CD14-positive monocyte (primary cell): Measurements from ENCODE around the gene RIPOR3. TPM values are rescaled to one million over a fixed set of nuclear protein-coding genes. Genes with fewer than 3 reads are reported as not detected.
"Not testable (repeated sequence)": the region's sequence is repeated elsewhere in the genome, so short reads cannot be mapped to it uniquely, and the experiment has no call there.

Experiments used
- DNase-seq, 3 donors: peaks; one replicate each; pipeline ENCODE4 v3.0.0-alpha.2; 2011 to 2022
- H2AFZ ChIP-seq: 2 replicates; pipeline ENCODE4 v1.6.0; 2012; ENCODE audit warnings: mild to moderate bottlenecking, low read depth, low read length, inconsistent platforms; ENCODE audit not compliant: insufficient read depth, poor library complexity, severe bottlenecking
- H3K27ac ChIP-seq, 2 donors: 1 replicate in 1 of 2; 2 replicates in 1 of 2; pipeline ENCODE4 v1.5.1; 2012 to 2013; ENCODE audit warnings: low read length in 2 of 2, control low read depth in 1 of 2, inconsistent platforms in 1 of 2, low read depth in 1 of 2, mild to moderate bottlenecking in 1 of 2
- H3K27me3 ChIP-seq, 2 donors: one replicate each; pipeline versions ENCODE4 v1.6.0 to v1.6.1; 2011 to 2013; ENCODE audit warnings: low read length in 2 of 2; ENCODE audit not compliant: control insufficient read depth in 2 of 2, insufficient read depth in 2 of 2
- H3K36me3 ChIP-seq, 2 donors: replicated peaks in 1 of 2; 1 replicate in 1 of 2; 2 replicates in 1 of 2; pipeline versions ENCODE4 v1.5.1 to v1.6.1; 2012 to 2013; ENCODE audit warnings: low read length in 2 of 2, control low read depth in 1 of 2, inconsistent platforms in 1 of 2, mild to moderate bottlenecking in 1 of 2; ENCODE audit not compliant: insufficient read depth in 2 of 2, control insufficient read depth in 1 of 2
- H3K4me1 ChIP-seq, 2 donors: 1 replicate in 1 of 2; 2 replicates in 1 of 2; pipeline versions ENCODE4 v1.5.1 to v1.6.1; 2012 to 2013; ENCODE audit warnings: low read length in 2 of 2, control low read depth in 1 of 2, inconsistent platforms in 1 of 2, mild to moderate bottlenecking in 1 of 2, moderate library complexity in 1 of 2; ENCODE audit not compliant: insufficient read depth in 2 of 2, control insufficient read depth in 1 of 2
- H3K4me2 ChIP-seq: replicated peaks from 2 replicates; pipeline ENCODE3; 2012; ENCODE audit warnings: low read length, moderate library complexity, mild to moderate bottlenecking; ENCODE audit not compliant: poor library complexity, severe bottlenecking; ENCODE audit errors: extremely low read depth
- H3K4me3 ChIP-seq, 3 experiments: fragments of 200-600 bp in 1 of 3; sonication (generic) in 1 of 3; replicated peaks in 1 of 3; 1 replicate in 2 of 3; 2 replicates in 1 of 3; pipeline ENCODE4 v1.5.1; 2011 to 2013; ENCODE audit warnings: low read length in 3 of 3, mild to moderate bottlenecking in 3 of 3, control low read depth in 2 of 3, low read depth in 2 of 3, inconsistent platforms in 1 of 3, moderate library complexity in 1 of 3
- H3K79me2 ChIP-seq: 2 replicates; pipeline ENCODE4 v1.6.0; 2012; ENCODE audit warnings: mild to moderate bottlenecking, control low read depth, inconsistent platforms, low read length, moderate library complexity; ENCODE audit not compliant: insufficient read depth
- H3K9ac ChIP-seq: 2 replicates; pipeline ENCODE4 v1.6.0; 2017; ENCODE audit warnings: low read length, mild to moderate bottlenecking; ENCODE audit not compliant: insufficient read depth, poor library complexity, severe bottlenecking
- H3K9me3 ChIP-seq, 2 donors: replicated peaks in 1 of 2; 1 replicate in 1 of 2; 2 replicates in 1 of 2; pipeline versions ENCODE4 v1.5.1 to v1.6.1; 2012 to 2013; ENCODE audit warnings: low read length in 2 of 2, control low read depth in 1 of 2; ENCODE audit not compliant: control insufficient read depth in 1 of 2, insufficient read depth in 1 of 2
- H4K20me1 ChIP-seq: 2 replicates; pipeline ENCODE4 v1.6.0; 2012; ENCODE audit warnings: mild to moderate bottlenecking, low read length, control low read depth, moderate library complexity; ENCODE audit not compliant: insufficient read depth
- H3K27ac Mint-ChIP-seq, 7 donors: one replicate each; pipeline ENCODE4 v1.8.0; 2020; ENCODE audit warnings: mild to moderate bottlenecking in 7 of 7, mixed read lengths in 7 of 7, moderate library complexity in 6 of 7, inconsistent platforms in 2 of 7
- H3K27me3 Mint-ChIP-seq, 3 donors: one replicate each; pipeline ENCODE4 v1.8.0; 2021 to 2022; ENCODE audit warnings: low read depth in 3 of 3, mild to moderate bottlenecking in 3 of 3, mixed read lengths in 3 of 3, moderate library complexity in 3 of 3, inconsistent platforms in 1 of 3
- H3K36me3 Mint-ChIP-seq, 2 donors: one replicate each; pipeline ENCODE4 v1.8.0; 2020; ENCODE audit warnings: mixed read lengths in 2 of 2, inconsistent platforms in 1 of 2, mild to moderate bottlenecking in 1 of 2
- H3K4me1 Mint-ChIP-seq: one replicate; pipeline ENCODE4 v1.8.0; 2020; ENCODE audit warnings: mild to moderate bottlenecking, mixed read lengths
- H3K4me3 Mint-ChIP-seq, 2 donors: one replicate each; pipeline ENCODE4 v1.8.0; 2020; ENCODE audit warnings: mild to moderate bottlenecking in 2 of 2, mixed read lengths in 2 of 2, moderate library complexity in 1 of 2
- H3K9me3 Mint-ChIP-seq, 7 donors: one replicate each; pipeline ENCODE4 v1.8.0; 2020 to 2022; ENCODE audit warnings: mixed read lengths in 7 of 7, mild to moderate bottlenecking in 6 of 7, moderate library complexity in 6 of 7, inconsistent platforms in 2 of 7
- WGBS: methylation state at CpG from one replicate; pipeline ENCODE4 v1.1.5; 2013; ENCODE audit warnings: missing lambda C conversion rate; ENCODE audit not compliant: insufficient coverage; 5-methylcytosine and 5-hydroxymethylcytosine counted together
- intact Hi-C, 2 donors: fragments of 100-400 bp; cut with micrococcal nuclease; formaldehyde crosslinking; loops; one replicate each; pipeline versions ENCODE4 v1.15.0 to v1.15.1; 2023
- polyA plus RNA-seq, 3 donors: library from polyadenylated mRNA; depleted of rRNA in 1 of 3; unstranded in 2 of 3; stranded (reverse) in 1 of 3; fragments of 300-500 nt in 2 of 3; fragments of >200 nt in 1 of 3; fragmentation: Illumina TruSeq in 2 of 3; gene quantifications; 1 replicate in 2 of 3; 2 replicates in 1 of 3; pipeline ENCODE4 v1.2.3, GENCODE V29; 2012 to 2021
- TF ChIP-seq, protein P1 (sequence below): fragments of 200-600 bp; IDR thresholded peaks from one replicate; pipeline ENCODE4 v1.8.0; 2022; ENCODE audit warnings: antibody characterized with exemption, mild to moderate bottlenecking

RIPOR3 gene
- polyA plus RNA-seq, 3 donors, result not detected

DNA sequence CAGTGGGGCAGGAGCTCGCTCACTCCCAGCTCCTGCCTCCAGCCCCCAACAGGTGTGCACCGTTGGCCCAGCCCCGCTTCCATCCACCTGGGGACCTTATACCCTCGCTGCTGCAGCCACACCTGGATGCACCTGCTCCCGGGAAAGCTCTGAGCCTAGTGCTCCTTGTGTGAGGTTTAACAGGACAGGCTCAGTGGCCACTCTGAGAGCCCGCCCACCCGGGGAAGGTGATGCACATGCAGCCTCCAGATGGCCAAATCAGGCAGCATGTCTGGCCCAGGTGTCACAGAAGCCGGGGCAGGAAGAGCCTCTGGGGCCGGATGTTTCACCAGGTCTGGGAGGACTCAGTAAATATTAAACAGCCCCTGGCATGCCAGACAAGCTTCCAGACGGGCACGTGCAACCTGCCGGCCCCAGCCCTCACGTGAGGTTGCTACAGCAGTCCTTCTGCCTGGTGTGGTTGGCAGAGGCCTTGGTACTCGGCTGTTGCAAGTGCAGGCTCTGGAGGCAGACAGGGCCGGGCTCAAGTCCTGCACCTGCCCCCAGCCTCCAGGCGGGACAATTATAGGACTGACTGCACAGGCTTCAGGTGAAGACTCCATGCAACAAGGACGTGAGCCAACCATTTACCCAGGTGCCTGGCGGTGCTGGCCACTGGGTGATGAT is 66.9 kb downstream of the RIPOR3 start:
- Mint-ChIP-seq H3K27me3 (peaks cover 0 to 8% (median 4%) of the 10 kb centered on the region in 3 donors), H3K4me3 (no peak overlapping the region), H3K9me3 (peaks cover 7 to 19% (median 9%) of the 10 kb centered on the region in 7 donors), H3K36me3 (no peaks in the 10 kb centered on the region), H3K27ac (no peak overlapping the region), H3K4me1 (no peaks in the 10 kb centered on the region)
- H3K27ac ChIP-seq, result no peak overlapping the region
- peaks cover 8 to 11% of the 10 kb centered on the region in 2 donors for H3K9me3 ChIP-seq
- H3K9ac ChIP-seq, result no peak overlapping the region
- H3K27me3 ChIP-seq, result no peaks in the 10 kb centered on the region
- no peaks in the 10 kb centered on the region for H3K4me1 ChIP-seq
- H3K36me3 ChIP-seq, result no peaks in the 10 kb centered on the region
- H2AFZ ChIP-seq, result no peak overlapping the region
- H4K20me1 ChIP-seq, result no peaks in the 10 kb centered on the region
- no peaks in the 10 kb centered on the region for H3K79me2 ChIP-seq
- no peak for DNase-seq
- intact Hi-C loops, result no loop called here
- TF ChIP-seq, protein P1, sequence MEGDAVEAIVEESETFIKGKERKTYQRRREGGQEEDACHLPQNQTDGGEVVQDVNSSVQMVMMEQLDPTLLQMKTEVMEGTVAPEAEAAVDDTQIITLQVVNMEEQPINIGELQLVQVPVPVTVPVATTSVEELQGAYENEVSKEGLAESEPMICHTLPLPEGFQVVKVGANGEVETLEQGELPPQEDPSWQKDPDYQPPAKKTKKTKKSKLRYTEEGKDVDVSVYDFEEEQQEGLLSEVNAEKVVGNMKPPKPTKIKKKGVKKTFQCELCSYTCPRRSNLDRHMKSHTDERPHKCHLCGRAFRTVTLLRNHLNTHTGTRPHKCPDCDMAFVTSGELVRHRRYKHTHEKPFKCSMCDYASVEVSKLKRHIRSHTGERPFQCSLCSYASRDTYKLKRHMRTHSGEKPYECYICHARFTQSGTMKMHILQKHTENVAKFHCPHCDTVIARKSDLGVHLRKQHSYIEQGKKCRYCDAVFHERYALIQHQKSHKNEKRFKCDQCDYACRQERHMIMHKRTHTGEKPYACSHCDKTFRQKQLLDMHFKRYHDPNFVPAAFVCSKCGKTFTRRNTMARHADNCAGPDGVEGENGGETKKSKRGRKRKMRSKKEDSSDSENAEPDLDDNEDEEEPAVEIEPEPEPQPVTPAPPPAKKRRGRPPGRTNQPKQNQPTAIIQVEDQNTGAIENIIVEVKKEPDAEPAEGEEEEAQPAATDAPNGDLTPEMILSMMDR, result no peak
- no peak overlapping the region for H3K4me2 ChIP-seq
- H3K4me3 ChIP-seq, result no peak overlapping the region
- 92% methylated on average over 17 of the region's 18 CpGs for WGBS

DNA sequence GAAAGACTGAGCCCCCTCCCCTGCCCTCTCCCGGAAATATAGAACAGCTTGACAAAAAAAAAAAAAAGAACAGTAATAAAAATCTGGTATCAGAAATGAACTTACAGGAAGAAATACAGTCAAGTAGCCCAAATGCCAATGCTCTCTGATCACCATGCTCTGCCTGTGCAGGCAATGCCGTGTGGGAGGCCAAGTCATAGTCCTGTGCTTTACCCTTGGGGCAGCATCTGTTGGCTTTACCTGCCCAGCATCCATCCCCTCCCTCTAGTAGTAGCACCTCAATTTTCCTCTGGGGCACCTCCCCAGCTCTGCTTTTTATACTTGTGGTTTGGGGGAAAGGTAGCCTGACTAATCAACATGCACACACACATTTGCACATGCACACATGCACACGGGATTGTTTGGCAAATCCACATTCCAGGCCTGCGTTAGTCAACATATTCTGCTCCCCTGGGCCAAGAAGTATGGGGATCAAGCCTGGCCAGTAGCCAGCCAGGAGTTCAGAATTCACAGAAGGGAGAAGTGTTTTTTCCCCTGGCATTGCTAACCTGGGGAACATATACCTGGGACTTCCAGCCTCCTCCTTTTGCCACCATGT is 70.2 kb downstream of the RIPOR3 start:
- Histone ChIP-seq H3K27ac (no peak overlapping the region), H2AFZ (no peak overlapping the region), H3K4me1 (no peaks in the 10 kb centered on the region), H3K9ac (no peak overlapping the region), H4K20me1 (no peaks in the 10 kb centered on the region), H3K79me2 (no peaks in the 10 kb centered on the region), H3K9me3 (peaks cover 8 to 11% of the 10 kb centered on the region in 2 donors), H3K4me2 (no peak overlapping the region), H3K36me3 (no peaks in the 10 kb centered on the region), H3K27me3 (no peaks in the 10 kb centered on the region), H3K4me3 (no peak overlapping the region)
- peaks cover 0 to 10% (median 4%) of the 10 kb centered on the region in 3 donors for H3K27me3 Mint-ChIP-seq
- no peak overlapping the region for H3K27ac Mint-ChIP-seq
- no peak overlapping the region for H3K4me3 Mint-ChIP-seq
- intact Hi-C loops, result no loop called here
- H3K4me1 Mint-ChIP-seq, result no peaks in the 10 kb centered on the region
- H3K9me3 Mint-ChIP-seq, result peaks cover 7 to 19% (median 9%) of the 10 kb centered on the region in 7 donors
- no peak for DNase-seq
- no peaks in the 10 kb centered on the region for H3K36me3 Mint-ChIP-seq
- WGBS, result no CpG with 5 or more reads among the region's 4 CpGs
- TF ChIP-seq, protein P1, result no peak

GRCh38 chr20:50620459-50620858 is 70.9 kb downstream of the RIPOR3 start:
- H4K20me1 ChIP-seq, H3K4me3 ChIP-seq, H3K27me3 ChIP-seq, H3K4me2 ChIP-seq, DNase-seq, H3K27me3 Mint-ChIP-seq, H3K4me3 Mint-ChIP-seq, H3K27ac ChIP-seq, intact Hi-C loops, H3K36me3 Mint-ChIP-seq, H2AFZ ChIP-seq, H3K4me1 ChIP-seq, H3K79me2 ChIP-seq, H3K4me1 Mint-ChIP-seq, H3K9ac ChIP-seq, H3K27ac Mint-ChIP-seq, H3K36me3 ChIP-seq: not testable (repeated sequence)
- peaks cover 8 to 11% of the 10 kb centered on the region in 2 donors for H3K9me3 ChIP-seq
- WGBS, result 98% methylated on average over 3 of the region's 9 CpGs
- H3K9me3 Mint-ChIP-seq, result peaks cover 7 to 19% (median 9%) of the 10 kb centered on the region in 7 donors
